ENCODE measurements around the gene ZNG1E.
"Not testable (repeated sequence)": the region's sequence is repeated elsewhere in the genome, so short reads cannot be mapped to it uniquely, and the experiment has no call there.

Gene ZNG1E

DNA sequence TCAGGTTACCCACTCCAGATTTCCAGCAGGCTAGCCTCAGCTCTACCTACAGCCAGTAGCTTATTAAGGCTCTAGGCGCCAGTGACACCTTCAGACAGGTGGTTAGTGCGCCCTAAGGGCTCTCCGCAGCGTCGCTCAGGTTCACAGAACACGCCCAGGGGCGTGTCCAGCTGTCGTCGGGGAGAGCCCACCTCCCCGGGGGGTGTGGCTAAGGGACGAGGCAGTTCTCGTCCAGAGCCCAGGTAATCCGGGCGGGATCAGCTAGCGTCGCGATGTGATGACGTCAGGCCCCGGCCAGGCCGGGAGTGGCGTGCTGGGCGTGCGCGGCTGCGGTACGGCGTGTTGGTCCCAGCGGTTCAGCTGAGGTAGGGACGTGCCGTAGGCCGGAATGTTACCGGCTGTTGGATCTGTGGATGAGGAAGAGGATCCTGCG, at the start of gene ZNG1E:
Gene ZNG1E (plus strand): TSS at position 340 of the 433 bp plus-strand sequence. CDS start 49 bp downstream, at position 389.
- peak; percentile 1 for DNase-seq (ENCODE audit: low spot score)

DNA sequence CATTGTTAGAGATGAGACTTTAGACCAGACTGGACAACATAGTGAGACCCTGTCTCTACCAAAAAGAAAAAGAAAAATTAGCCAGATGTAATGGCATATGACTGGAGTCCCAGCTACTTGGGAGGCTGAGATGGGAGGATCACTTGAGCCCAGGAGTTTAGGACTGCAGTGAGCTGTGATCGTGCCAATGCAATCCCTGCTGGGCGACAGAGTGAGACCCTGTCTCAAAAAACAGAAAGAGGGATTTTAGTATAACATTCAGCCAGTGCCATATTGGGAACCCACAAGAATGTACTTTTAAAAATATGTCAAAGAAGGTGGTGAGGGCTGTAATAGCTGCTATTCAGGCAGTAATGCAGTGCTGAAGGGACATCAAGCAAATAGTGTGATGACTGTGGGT, 2.1 kb upstream of the ZNG1E start:
- DNase-seq (ENCODE audit: low spot score): not testable (repeated sequence)

DNA sequence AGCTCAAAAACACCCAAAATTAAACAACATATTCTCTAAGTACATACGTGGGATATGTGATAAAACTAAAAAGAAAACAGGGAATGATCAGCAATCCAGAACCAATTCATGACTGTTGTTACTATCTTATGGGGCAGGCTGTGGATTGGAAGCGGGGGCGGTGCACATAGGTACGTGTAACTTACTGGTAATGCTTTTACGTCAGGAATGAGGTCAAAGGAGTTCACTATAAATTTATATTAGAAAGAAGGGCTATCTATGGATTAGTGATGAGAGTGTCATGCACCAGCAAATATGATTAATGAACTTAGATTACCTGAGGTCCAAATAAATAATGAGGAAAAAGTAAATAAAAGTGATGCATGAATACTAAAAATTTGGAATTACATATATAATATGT, 710 bp upstream of the ZNG1E start:
- DNase-seq (ENCODE audit: low spot score): not testable (repeated sequence)

DNA sequence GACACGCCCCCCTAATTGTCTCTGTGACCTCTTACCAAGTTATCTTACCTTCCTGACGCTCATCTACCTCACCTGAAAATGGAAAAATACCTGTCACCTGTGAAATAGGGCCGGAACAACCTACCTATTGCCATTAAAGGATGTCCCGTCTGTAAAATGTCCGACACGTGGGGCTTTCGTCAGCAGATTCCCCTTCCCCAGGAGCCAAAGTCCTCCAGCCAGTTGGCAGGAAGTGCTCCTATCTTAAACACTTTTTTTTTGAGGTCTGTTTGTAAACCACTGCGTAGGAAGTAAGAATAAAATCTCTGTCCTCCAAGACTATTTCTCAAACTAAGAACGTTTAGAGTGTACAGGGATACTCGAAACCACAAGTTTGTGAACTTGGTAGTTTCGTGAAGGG, 661 bp downstream of the ZNG1E start:
- not testable (repeated sequence) for DNase-seq (ENCODE audit: low spot score)

DNA sequence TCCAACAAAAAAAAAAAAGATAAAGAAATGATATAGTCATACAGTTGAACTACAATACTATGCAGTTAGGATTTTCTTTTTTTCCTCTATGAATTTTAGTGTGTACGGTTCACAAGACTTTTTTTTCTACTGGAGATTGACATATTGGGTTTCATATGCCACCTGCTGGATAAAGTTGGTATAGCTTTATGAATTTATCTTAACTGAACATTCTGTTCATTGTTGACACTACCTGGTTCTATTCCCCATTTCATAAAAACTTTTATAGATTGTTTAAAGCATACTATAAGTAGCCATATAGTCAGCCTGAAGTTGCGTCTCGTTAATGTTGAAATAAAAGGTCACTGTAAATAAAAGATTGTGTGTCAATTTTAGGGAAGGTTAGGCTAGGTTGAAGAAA, 2.8 kb downstream of the ZNG1E start:
- DNase-seq (ENCODE audit: low spot score): not testable (repeated sequence)

DNA sequence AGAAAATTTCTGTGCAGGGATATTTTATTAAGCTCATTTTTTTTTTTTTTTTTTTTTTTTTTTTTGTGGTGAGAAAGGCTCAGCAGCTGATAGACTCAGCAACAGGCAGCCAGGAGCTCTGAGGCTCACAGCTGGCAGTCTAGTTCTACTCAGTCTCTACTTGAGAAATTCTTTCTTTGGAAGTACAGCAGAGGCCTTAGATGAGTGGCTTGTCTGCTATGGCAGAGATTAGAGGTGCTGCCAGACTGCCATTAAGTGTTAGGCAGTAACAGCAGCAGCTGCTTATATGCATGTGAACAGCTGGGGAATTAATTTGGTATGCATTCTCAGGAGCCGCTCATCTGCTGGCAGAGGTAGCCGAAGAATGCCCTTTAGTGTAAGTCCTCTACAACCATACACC, 27.8 kb downstream of the ZNG1E start:
- not testable (repeated sequence) for DNase-seq (ENCODE audit: low spot score)

DNA sequence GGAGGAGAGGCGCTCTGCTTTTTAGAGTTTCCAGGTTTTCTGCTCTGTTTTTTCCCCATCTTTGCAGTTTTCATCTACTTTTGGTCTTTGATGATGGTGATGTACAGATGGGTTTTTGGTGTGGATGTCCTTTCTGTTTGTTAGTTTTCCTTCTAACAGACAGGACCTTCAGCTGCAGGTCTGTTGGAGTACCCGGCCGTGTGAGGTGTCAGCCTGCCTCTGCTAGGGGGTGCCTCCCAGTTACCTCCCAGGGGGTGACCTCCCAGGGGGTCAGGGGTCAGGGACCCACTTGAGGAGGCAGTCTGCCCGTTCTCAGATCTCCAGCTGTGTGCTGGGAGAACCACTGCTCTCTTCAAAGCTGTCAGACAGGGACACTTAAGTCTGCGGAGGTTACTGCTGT, 38.7 kb downstream of the ZNG1E start:
- DNase-seq (ENCODE audit: low spot score): not testable (repeated sequence)

DNA sequence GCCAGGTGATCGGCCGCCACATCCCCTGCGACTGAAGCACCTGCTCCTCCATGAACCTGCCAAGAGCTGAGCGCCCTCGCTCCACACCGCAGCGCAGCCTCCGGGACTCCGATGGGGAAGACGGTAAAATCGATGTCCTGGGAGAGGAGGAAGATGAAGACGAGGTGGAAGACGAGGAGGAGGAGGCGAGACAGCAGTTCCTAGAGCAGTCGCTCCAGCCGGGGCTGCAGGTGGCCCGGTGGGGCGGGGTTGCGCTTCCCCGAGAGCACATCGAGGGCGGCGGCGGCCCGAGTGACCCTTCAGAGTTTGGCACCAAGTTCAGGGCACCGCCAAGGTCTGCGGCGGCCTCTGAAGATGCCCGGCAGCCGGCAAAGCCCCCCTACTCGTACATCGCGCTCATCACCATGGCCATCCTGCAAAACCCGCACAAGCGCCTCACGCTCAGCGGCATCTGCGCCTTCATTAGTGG, 61.4 kb downstream of the ZNG1E start, which contains the start of gene FOXD4L4:
Gene FOXD4L4 (plus strand): TSS at position 51 of the 469 bp plus-strand sequence. CDS start 0 bp downstream, at position 51.
- not testable (repeated sequence) for DNase-seq (ENCODE audit: low spot score)

DNA sequence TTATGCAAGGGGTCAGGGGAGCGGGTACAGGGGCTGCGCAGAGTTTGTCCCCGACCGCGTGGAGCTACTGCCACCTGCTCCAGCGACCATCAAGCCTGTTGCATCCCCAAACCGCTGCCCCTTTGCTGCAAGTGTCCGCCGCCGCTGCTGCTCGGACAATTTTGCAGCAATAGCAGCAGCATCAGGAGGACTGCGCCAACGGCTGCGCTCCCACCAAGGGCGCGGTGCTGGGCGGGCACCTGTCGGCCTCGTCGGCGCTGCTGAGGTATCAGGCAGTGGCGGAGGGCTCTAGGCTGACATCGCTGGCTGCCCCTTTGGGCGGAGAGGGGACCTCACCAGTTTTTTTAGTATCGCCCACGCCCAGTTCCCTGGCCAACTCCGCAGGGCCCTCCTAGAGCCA, 62.4 kb downstream of the ZNG1E start:
- not testable (repeated sequence) for DNase-seq (ENCODE audit: low spot score)
